Liver (tissue), 3 donors: ENCODE measurements around the gene IL22RA1.

ENCODE experiments used
- CTCF ChIP-seq: fragments of 150-350 bp; IDR thresholded peaks from 2 replicates; pipeline ENCODE4 v1.5.1; 2017; ENCODE audit warnings: improper control_type of control experiment, low read depth, low read length; ENCODE audit not compliant: missing input control
- JUND ChIP-seq, 2 donors: IDR thresholded peaks; 2 replicates each; pipeline ENCODE4 v1.6.1; 2016; ENCODE audit warnings: antibody characterized with exemption in 2 of 2
- REST ChIP-seq: IDR thresholded peaks from 2 replicates; pipeline ENCODE4 v1.6.1; 2016; ENCODE audit warnings: antibody characterized with exemption, mild to moderate bottlenecking
- donor health status: healthy.
- donor health status: healthy.

- TF ChIP-seq JUND (IDR thresholded peaks at IDR 0.05) = no peak
- no peak for TF ChIP-seq CTCF
- TF ChIP-seq REST = no peak
Observed at GRCh38 chr1:24113641-24114033, 29.3 kb downstream of the IL22RA1 start.
